Lower leg skin (tissue), 3 donors: ENCODE results near the gene NDUFA12.

Experiments used
- POLR2A ChIP-seq, 2 donors: fragments of 450-650 bp; IDR thresholded peaks; one replicate each; pipeline ENCODE4 v1.6.1; 2016 to 2017; ENCODE audit warnings: antibody characterized with exemption in 2 of 2, mild to moderate bottlenecking in 1 of 2, moderate library complexity in 1 of 2
- TF ChIP-seq, protein P1 (sequence below), 3 donors: fragments of 450-650 bp; IDR thresholded peaks; one replicate each; pipeline ENCODE4 v1.5.1; 2016; ENCODE audit warnings: antibody characterized with exemption in 3 of 3, mild to moderate bottlenecking in 3 of 3, moderate library complexity in 2 of 3

DNA sequence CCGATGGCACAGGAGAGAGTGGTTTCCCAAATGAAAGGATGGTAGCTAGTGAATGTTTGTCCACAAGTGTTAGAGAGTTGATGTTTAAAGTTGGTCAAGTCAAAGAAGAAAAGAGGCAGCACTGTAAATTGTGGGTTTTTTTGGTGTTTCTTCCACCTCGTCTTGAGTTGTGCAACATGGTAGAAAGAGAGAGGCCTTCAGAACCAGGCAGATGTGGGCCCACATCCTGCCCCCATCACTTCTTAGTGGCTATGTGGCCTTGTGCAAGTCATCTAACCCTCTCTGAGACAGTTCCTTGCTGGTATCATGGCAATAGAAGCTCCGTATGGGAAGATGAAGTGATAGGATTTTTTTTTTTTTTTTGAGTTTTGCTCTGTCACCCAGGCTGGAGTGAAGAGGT is 60.8 kb downstream of the NDUFA12 start:
- TF ChIP-seq, protein P1, sequence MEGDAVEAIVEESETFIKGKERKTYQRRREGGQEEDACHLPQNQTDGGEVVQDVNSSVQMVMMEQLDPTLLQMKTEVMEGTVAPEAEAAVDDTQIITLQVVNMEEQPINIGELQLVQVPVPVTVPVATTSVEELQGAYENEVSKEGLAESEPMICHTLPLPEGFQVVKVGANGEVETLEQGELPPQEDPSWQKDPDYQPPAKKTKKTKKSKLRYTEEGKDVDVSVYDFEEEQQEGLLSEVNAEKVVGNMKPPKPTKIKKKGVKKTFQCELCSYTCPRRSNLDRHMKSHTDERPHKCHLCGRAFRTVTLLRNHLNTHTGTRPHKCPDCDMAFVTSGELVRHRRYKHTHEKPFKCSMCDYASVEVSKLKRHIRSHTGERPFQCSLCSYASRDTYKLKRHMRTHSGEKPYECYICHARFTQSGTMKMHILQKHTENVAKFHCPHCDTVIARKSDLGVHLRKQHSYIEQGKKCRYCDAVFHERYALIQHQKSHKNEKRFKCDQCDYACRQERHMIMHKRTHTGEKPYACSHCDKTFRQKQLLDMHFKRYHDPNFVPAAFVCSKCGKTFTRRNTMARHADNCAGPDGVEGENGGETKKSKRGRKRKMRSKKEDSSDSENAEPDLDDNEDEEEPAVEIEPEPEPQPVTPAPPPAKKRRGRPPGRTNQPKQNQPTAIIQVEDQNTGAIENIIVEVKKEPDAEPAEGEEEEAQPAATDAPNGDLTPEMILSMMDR (IDR thresholded peaks at IDR 0.05) = no peak
- TF ChIP-seq POLR2A (IDR thresholded peaks at IDR 0.05) = no peak
